ENCODE measurements around the gene SERTAD1. TPM values are rescaled to one million over a fixed set of nuclear protein-coding genes. Genes with fewer than 3 reads are reported as not detected.

SERTAD1 gene
- total RNA-seq, 1 donor from 2014 or later = 22.9 TPM

GRCh38 chr19:40376286-40376862 is 49.4 kb downstream of the SERTAD1 start:
- Histone ChIP-seq H3K4me3 (ENCODE audit: insufficient read depth, low read depth, low read length) (no peak overlapping the region), H3K4me2 (ENCODE audit: low read length) (no peak overlapping the region), H3K4me1 (ENCODE audit: insufficient read depth, low read length) (no peaks in the 10 kb centered on the region), H3K36me3 (ENCODE audit: insufficient read depth, low read length) (no peaks in the 10 kb centered on the region), H3K9ac (ENCODE audit: low read length) (no peak overlapping the region), H4K20me1 (ENCODE audit: insufficient read depth, low read length) (peaks cover 6% of the 10 kb centered on the region), H3K9me3 (ENCODE audit: insufficient read depth, low read depth, low read length) (no peaks in the 10 kb centered on the region), H3K27ac (ENCODE audit: low read depth, low read length) (no peak overlapping the region), H3K79me2 (ENCODE audit: insufficient read depth, low read length) (no peaks in the 10 kb centered on the region), H3K27me3 (ENCODE audit: insufficient read depth, low read length) (no peaks in the 10 kb centered on the region), H2AFZ (ENCODE audit: low read depth, low read length) (no peak overlapping the region)
- Mint-ChIP-seq H3K4me3 (ENCODE audit: unreplicated experiment) (no peak overlapping the region), H3K27ac (ENCODE audit: unreplicated experiment) (no peak overlapping the region), H3K36me3 (ENCODE audit: low read depth, unreplicated experiment) (peaks cover 27% of the 10 kb centered on the region), H3K4me1 (ENCODE audit: low read depth, unreplicated experiment) (no peaks in the 10 kb centered on the region), H3K9me3 (ENCODE audit: unreplicated experiment) (no peaks in the 10 kb centered on the region), H3K27me3 (ENCODE audit: low read depth, unreplicated experiment) (no peaks in the 10 kb centered on the region)
- no peak for DNase-seq (ENCODE audit: low read depth)
- FAIRE-seq = no peak
- TF ChIP-seq, protein P1, sequence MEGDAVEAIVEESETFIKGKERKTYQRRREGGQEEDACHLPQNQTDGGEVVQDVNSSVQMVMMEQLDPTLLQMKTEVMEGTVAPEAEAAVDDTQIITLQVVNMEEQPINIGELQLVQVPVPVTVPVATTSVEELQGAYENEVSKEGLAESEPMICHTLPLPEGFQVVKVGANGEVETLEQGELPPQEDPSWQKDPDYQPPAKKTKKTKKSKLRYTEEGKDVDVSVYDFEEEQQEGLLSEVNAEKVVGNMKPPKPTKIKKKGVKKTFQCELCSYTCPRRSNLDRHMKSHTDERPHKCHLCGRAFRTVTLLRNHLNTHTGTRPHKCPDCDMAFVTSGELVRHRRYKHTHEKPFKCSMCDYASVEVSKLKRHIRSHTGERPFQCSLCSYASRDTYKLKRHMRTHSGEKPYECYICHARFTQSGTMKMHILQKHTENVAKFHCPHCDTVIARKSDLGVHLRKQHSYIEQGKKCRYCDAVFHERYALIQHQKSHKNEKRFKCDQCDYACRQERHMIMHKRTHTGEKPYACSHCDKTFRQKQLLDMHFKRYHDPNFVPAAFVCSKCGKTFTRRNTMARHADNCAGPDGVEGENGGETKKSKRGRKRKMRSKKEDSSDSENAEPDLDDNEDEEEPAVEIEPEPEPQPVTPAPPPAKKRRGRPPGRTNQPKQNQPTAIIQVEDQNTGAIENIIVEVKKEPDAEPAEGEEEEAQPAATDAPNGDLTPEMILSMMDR (IDR thresholded peaks at IDR 0.05; ENCODE audit: insufficient read depth, low read depth, low read length) = no peak
- no peak for TF ChIP-seq EZH2 (IDR thresholded peaks at IDR 0.05; ENCODE audit: insufficient read depth, low read length)

DNA sequence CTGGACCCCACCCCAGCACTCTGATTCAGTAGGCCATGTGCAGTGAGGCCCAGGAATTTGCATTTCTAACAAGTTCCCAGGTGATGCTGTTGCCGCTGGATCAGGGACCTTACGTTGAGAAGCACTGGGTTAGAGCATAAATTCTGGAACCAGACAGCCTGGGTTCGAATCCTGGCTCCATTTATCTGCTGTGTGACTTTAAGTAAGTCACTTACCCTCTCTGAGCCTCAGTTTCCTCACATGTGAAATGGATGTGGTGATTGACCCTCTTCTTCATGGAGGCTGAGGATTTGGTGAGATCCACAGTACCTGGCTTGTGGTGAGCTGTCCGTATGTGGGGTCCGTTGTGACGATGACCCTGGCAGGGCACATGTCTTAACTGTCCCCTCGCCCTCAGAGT is 51.7 kb downstream of the SERTAD1 start:
- H3K9ac ChIP-seq (ENCODE audit: low read length) = no peak overlapping the region
- H3K4me2 ChIP-seq (ENCODE audit: low read length) = no peak overlapping the region
- no peak overlapping the region for H3K27ac Mint-ChIP-seq (ENCODE audit: unreplicated experiment)
- H3K4me3 Mint-ChIP-seq (ENCODE audit: unreplicated experiment) = no peak overlapping the region
- no peaks in the 10 kb centered on the region for H3K9me3 ChIP-seq (ENCODE audit: insufficient read depth, low read depth, low read length)
- FAIRE-seq = no peak
- H3K36me3 ChIP-seq (ENCODE audit: insufficient read depth, low read length) = peaks cover 3% of the 10 kb centered on the region
- TF ChIP-seq EZH2 (IDR thresholded peaks at IDR 0.05; ENCODE audit: insufficient read depth, low read length) = no peak
- TF ChIP-seq, protein P1 (IDR thresholded peaks at IDR 0.05; ENCODE audit: insufficient read depth, low read depth, low read length) = no peak
- no peaks in the 10 kb centered on the region for H3K4me1 Mint-ChIP-seq (ENCODE audit: low read depth, unreplicated experiment)
- H4K20me1 ChIP-seq (ENCODE audit: insufficient read depth, low read length) = peaks cover 8% of the 10 kb centered on the region
- H3K4me1 ChIP-seq (ENCODE audit: insufficient read depth, low read length) = no peaks in the 10 kb centered on the region
- no peaks in the 10 kb centered on the region for H3K27me3 Mint-ChIP-seq (ENCODE audit: low read depth, unreplicated experiment)
- no peak for DNase-seq (ENCODE audit: low read depth)
- no peaks in the 10 kb centered on the region for H3K27me3 ChIP-seq (ENCODE audit: insufficient read depth, low read length)
- no peak overlapping the region for H3K27ac ChIP-seq (ENCODE audit: low read depth, low read length)
- H3K79me2 ChIP-seq (ENCODE audit: insufficient read depth, low read length) = no peaks in the 10 kb centered on the region
- no peak overlapping the region for H2AFZ ChIP-seq (ENCODE audit: low read depth, low read length)
- H3K9me3 Mint-ChIP-seq (ENCODE audit: unreplicated experiment) = no peaks in the 10 kb centered on the region
- peaks cover 29% of the 10 kb centered on the region for H3K36me3 Mint-ChIP-seq (ENCODE audit: low read depth, unreplicated experiment)
- no peak overlapping the region for H3K4me3 ChIP-seq (ENCODE audit: insufficient read depth, low read depth, low read length)

DNA sequence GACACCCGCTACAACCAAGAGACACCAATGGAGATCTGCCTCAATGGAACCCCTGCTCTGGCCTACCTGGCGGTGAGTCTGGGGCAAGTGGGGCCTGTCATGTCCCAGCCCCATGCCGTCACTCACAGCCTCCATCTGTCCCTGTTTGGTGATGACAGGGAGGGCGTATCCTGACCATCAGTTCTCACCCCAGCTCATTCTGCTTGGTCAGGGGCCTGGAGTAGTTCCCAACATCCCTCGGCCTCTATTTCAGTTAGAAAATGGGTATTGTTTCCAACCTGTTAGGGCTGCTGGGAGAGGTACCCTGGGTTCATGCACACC is 54.0 kb downstream of the SERTAD1 start:
- Histone ChIP-seq H3K9me3 (ENCODE audit: insufficient read depth, low read depth, low read length) (no peaks in the 10 kb centered on the region), H2AFZ (ENCODE audit: low read depth, low read length) (no peak overlapping the region), H3K27me3 (ENCODE audit: insufficient read depth, low read length) (no peaks in the 10 kb centered on the region), H3K9ac (ENCODE audit: low read length) (no peak overlapping the region), H3K4me2 (ENCODE audit: low read length) (no peak overlapping the region), H3K36me3 (ENCODE audit: insufficient read depth, low read length) (peaks cover 3% of the 10 kb centered on the region), H3K4me1 (ENCODE audit: insufficient read depth, low read length) (peaks cover 4% of the 10 kb centered on the region), H4K20me1 (ENCODE audit: insufficient read depth, low read length) (peaks cover 27% of the 10 kb centered on the region), H3K79me2 (ENCODE audit: insufficient read depth, low read length) (no peaks in the 10 kb centered on the region), H3K27ac (ENCODE audit: low read depth, low read length) (no peak overlapping the region), H3K4me3 (ENCODE audit: insufficient read depth, low read depth, low read length) (no peak overlapping the region)
- DNase-seq (ENCODE audit: low read depth) (no peak), FAIRE-seq (no peak)
- Mint-ChIP-seq H3K4me3 (ENCODE audit: unreplicated experiment) (no peak overlapping the region), H3K4me1 (ENCODE audit: low read depth, unreplicated experiment) (peaks cover 10% of the 10 kb centered on the region), H3K9me3 (ENCODE audit: unreplicated experiment) (no peaks in the 10 kb centered on the region), H3K27ac (ENCODE audit: unreplicated experiment) (no peak overlapping the region), H3K36me3 (ENCODE audit: low read depth, unreplicated experiment) (peaks cover 23% of the 10 kb centered on the region), H3K27me3 (ENCODE audit: low read depth, unreplicated experiment) (no peaks in the 10 kb centered on the region)
- TF ChIP-seq EZH2 (IDR thresholded peaks at IDR 0.05; ENCODE audit: insufficient read depth, low read length) = no peak
- TF ChIP-seq, protein P1 (IDR thresholded peaks at IDR 0.05; ENCODE audit: insufficient read depth, low read depth, low read length) = no peak

Measured in astrocyte (in vitro differentiated cells and primary cell).